ENCODE data around the gene SPAG8.

- TF ChIP-seq RFX5 (IDR thresholded peaks at IDR 0.05; ENCODE audit: low read depth, low read length) (no peak), EP300 (IDR thresholded peaks at IDR 0.05; ENCODE audit: low read length) (no peak), ZBED1 (IDR thresholded peaks at IDR 0.05) (no peak)
- TF ChIP-seq, protein P1, sequence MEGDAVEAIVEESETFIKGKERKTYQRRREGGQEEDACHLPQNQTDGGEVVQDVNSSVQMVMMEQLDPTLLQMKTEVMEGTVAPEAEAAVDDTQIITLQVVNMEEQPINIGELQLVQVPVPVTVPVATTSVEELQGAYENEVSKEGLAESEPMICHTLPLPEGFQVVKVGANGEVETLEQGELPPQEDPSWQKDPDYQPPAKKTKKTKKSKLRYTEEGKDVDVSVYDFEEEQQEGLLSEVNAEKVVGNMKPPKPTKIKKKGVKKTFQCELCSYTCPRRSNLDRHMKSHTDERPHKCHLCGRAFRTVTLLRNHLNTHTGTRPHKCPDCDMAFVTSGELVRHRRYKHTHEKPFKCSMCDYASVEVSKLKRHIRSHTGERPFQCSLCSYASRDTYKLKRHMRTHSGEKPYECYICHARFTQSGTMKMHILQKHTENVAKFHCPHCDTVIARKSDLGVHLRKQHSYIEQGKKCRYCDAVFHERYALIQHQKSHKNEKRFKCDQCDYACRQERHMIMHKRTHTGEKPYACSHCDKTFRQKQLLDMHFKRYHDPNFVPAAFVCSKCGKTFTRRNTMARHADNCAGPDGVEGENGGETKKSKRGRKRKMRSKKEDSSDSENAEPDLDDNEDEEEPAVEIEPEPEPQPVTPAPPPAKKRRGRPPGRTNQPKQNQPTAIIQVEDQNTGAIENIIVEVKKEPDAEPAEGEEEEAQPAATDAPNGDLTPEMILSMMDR (IDR thresholded peaks at IDR 0.05 in 2 of 3, conservative IDR thresholded peaks at IDR 0.05 in 1 of 3; ENCODE audit: insufficient read depth in 2 of 3, low read depth in 1 of 3, low read length in 3 of 3), result peak; percentile 81 to 90 (median 86)
These were observed 21.4 kb downstream of the SPAG8 start for GRCh38 chr9:35790385-35791296.

Measured in K562 (cell line).